NCI-H82 treated with DMSO at 0.1 percent for 48 hours (cell line): ENCODE data around the gene TUT7.
"Not testable (repeated sequence)": the region's sequence is repeated elsewhere in the genome, so short reads cannot be mapped to it uniquely, and the experiment has no call there.

Experiments used
- DNase-seq: peaks from one replicate; lab custom pipeline; 2025; ENCODE audit not compliant: unreplicated experiment; lab: John Stamatoyannopoulos, UW

TUT7 gene, protein sequence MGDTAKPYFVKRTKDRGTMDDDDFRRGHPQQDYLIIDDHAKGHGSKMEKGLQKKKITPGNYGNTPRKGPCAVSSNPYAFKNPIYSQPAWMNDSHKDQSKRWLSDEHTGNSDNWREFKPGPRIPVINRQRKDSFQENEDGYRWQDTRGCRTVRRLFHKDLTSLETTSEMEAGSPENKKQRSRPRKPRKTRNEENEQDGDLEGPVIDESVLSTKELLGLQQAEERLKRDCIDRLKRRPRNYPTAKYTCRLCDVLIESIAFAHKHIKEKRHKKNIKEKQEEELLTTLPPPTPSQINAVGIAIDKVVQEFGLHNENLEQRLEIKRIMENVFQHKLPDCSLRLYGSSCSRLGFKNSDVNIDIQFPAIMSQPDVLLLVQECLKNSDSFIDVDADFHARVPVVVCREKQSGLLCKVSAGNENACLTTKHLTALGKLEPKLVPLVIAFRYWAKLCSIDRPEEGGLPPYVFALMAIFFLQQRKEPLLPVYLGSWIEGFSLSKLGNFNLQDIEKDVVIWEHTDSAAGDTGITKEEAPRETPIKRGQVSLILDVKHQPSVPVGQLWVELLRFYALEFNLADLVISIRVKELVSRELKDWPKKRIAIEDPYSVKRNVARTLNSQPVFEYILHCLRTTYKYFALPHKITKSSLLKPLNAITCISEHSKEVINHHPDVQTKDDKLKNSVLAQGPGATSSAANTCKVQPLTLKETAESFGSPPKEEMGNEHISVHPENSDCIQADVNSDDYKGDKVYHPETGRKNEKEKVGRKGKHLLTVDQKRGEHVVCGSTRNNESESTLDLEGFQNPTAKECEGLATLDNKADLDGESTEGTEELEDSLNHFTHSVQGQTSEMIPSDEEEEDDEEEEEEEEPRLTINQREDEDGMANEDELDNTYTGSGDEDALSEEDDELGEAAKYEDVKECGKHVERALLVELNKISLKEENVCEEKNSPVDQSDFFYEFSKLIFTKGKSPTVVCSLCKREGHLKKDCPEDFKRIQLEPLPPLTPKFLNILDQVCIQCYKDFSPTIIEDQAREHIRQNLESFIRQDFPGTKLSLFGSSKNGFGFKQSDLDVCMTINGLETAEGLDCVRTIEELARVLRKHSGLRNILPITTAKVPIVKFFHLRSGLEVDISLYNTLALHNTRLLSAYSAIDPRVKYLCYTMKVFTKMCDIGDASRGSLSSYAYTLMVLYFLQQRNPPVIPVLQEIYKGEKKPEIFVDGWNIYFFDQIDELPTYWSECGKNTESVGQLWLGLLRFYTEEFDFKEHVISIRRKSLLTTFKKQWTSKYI (N-terminal part only)

DNA sequence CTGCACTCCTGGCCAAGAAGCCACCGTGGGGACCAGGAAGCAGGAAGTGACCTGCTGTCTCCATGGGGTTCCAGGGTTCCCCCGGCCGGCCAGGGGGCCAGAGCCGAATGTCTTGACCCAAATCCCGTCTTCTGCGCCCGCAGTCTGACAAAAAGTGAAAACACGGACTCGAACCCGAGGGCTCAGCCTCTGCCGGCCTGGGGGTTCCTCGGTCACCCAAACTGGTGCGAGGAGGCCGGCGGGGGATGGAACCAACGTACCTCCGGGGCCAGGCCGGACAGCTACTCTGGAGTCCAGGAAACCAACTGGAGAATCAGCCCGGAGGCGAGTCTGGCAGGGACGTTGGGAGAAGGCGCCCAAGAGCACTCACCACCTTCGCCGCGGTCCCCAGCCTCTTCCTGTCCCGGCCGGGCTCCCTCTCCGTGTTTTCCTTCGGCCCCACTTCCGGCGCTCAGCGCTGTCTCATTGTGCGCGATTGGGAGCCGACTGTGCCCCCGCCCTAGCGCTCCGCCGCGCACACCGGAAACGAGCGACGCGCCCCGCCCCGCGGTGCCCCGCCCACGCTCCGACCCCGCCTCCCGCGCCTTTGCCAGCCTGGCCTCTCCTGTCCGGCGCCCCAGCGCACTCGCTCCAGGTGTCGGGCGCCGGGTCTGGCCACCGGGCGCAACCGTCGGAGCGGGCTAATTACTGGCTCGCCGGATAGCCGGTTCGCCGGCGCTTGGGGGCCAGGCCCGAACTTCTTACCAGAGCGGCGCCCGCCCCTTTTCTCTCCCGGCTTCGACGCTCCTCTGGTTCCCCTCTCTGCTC, at the start of gene TUT7:
TSS of gene TUT7 (minus strand) at position 400 of the 807 bp plus-strand sequence. CDS start 1,211 bp downstream, outside the sequence.
- DNase-seq: peak; percentile 78

- DNase-seq: no peak
Observed at GRCh38 chr9:86402591-86402990, 48.4 kb upstream of the TUT7 start.

DNA sequence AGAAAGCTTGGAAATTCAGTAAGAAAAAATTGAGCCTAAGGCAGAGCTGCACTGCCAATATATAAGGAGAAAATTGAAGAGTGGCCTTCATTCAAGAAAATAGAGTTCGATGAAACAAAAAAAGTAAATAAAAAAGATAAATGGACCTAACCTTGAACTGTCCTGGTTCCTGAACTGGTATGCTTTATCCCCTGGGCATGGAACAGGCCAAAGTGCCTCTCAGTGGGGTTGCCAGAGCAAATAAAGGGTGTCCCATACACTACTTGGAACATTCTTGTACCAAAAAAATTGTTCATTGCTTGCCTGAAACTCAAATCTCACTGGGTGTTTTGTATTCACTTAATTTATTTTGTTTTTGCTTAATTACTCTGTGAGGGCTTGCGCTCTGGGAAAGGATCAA, 42.2 kb upstream of the TUT7 start:
- no peak for DNase-seq

DNA sequence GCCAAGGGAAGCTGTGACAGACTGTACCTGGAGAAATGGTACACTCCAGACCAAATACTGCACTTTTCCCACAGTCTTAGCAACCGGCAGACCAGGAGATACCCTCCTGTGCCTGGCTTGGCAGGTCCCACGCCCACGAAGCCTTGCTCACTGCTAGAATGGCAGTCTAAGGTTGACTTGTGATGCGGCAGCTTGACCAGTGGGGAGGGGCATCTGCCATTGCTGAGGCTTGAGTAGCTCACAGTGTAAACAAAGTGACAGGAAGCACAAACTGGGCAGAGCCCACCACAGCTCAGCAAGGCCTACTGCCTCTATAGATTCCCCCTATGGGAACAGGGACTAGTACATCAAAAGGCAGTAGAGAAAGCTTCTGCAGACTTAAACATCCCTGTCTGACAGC, 36.0 kb upstream of the TUT7 start:
- DNase-seq: not testable (repeated sequence)

DNA sequence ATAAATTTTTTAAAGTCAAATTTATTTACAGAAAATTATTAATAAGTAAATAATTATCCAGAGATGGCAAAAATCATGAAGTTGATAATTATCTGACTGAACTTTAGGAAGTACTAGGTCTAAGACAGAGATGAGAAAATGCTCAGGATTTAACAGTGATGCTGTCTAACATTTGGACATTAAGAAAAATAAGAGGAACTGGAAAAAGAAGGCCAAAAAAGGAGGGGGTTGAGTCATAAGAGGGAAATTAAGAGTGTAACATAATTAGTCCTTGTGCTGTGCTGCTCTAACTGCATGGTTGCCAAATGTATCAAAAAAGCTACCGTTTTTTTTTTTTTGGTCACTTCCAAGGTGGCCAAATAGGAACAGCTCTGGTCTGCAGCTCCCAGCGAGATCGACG, 35.4 kb upstream of the TUT7 start:
- no peak for DNase-seq

- DNase-seq: no peak
Observed at GRCh38 chr9:86387376-86387775, 33.2 kb upstream of the TUT7 start.

GRCh38 chr9:86383000-86383399, 28.8 kb upstream of the TUT7 start:
- DNase-seq: not testable (repeated sequence)

DNA sequence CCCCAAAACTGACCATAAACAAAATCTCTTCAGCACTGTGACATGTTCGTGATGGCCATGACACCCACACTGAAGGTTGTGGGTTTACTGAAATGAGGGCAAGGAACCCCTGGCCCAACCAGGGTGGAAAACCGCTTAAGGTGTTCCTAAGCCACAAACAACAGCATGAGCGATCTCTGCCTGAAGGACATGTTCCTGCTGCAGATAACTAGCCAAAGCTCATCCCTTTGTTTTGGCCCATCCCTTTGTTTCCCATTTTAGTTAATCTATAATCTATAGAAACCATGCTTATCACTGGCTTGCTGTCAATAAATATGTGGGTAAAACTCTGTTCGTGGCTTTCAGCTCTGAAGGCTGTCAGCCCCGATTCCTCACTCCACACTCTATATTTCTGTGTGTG, 21.8 kb upstream of the TUT7 start:
- no peak for DNase-seq

GRCh38 chr9:86369810-86370209, 15.6 kb upstream of the TUT7 start:
- DNase-seq: no peak

DNA sequence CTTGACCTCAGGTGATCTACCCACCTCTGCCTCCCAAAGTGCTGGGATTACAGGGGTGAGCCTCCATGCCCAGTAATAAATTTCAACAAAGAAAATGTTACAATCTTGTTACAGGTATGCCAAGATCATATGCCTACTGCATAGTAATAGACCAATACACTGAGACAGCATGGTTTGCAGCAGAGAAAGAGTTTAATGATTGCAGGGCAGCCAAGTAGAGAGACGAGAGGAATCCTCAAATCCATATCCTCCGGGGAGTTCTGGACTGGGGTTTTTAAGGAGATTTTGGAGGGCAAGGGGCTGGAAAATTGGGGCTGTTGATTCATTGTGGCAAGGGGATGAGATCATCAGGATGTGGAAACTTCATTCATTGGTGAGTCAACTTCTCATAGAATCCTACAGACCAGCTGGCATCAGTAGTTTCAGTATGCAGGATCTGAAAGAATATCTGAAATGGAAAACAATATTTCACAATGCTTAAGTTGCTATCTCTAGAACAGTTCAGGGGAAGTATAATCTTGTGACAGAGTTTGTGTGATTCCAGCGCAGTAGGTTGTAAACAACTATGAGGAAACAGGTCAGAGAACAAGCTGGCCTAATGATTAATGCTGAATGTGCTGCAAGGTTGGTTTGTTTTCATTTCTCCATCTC, 14.8 kb upstream of the TUT7 start:
- no peak for DNase-seq

DNA sequence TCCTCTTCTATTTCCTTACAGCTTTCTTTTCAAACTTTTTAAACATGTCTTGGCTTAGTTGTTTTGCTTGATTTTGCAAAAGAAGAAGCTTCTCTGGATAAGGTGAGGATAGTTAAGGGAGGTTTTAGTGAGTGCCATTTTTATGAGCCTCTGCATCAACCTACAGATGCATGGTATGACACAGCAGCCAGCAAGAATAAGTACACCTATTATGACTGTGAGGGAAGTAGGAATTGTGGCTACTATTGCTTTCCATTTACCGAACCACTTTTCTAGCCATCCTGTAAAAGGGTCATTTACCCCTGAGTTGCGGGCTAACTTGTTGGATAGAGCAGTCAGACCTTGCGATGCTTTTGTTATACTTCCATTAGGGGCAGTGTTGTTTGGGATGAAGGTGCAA, 7.0 kb upstream of the TUT7 start:
- no peak for DNase-seq

GRCh38 chr9:86359151-86359879, 5.1 kb upstream of the TUT7 start:
- DNase-seq: no peak

DNA sequence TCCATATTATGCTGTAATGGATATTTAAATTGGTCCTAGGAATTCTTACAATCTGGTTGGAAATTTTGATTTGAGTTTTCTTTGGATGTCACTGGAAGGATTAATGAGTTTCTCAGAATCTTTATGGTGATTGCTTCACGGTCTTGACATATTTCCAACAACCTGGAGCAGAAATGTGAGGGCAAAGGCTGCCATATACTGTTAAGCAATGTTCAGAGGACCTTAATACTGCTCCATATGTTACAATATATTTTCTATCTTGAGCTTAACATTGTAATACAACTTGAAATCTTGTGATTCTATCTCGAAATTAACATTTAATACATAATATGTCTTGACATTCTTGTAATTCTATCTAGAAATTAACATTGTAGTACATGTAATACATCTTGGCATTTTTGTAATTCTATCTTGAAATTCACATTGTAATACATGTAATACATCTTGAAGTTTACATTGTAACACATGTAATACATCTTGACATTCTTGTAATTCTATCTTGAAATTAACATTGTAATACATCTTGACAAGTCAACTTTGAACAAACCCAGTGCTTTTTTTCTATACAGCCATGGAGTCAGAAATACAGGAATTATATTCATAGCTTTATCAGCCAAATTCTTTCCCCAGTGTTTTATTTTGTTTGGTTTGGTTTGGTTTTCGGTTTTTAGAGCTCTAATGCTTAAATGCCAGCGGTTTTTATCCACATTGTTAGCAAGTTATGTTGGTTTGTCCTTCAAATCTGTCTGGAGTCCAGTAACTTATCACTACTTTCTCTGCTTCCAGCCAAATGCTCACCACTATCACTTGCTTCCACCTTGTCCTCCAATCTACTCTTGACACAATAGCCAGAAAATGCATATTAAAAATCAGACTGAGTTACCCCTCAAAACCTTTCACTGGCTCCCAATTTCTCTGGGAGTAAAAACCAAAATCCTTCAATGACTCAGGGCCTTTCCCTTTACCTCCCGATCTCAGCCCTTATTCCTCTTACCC, 3.0 kb upstream of the TUT7 start:
- no peak for DNase-seq

- DNase-seq: no peak
Observed at GRCh38 chr9:86355814-86356213, 1.6 kb upstream of the TUT7 start.

- DNase-seq: no peak
Observed at GRCh38 chr9:86354818-86355309, 654 bp upstream of the TUT7 start.

- peak; percentile 20 for DNase-seq
Observed at GRCh38 chr9:86353655-86354010, 577 bp downstream of the TUT7 start.

DNA sequence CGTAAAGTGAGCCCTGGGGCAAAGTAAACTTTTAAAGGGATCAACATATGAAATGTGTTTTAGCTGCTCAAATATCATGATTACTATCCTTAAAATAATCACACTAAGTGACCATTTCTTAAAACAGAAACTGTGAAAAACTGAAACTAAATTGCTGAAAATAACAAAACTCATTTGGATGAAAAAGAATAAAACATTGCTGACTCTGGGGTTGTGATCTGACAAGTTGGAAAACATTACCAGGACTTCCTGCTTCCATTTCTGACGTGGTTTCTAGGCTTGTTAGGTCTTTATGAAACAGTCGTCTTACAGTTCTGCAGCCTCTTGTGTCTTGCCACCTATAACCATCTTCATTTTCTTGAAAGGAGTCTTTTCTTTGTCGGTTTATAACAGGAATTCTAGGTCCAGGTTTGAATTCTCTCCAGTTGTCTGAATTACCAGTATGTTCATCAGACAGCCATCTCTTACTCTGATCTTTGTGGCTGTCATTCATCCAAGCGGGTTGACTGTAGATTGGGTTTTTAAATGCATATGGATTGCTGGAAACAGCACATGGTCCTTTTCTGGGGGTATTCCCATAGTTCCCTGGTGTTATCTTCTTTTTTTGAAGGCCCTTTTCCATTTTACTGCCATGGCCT, 1.7 kb downstream of the TUT7 start:
- no peak for DNase-seq
